Measurements from ENCODE around the gene MVK.

MVK gene

GRCh38 chr12:109645708-109646107 lies 72.1 kb downstream of the MVK start:
- Histone ChIP-seq H3K9me3 (ENCODE audit: control insufficient read depth, insufficient read depth, low read depth, low read length) (no peaks in the 10 kb centered on the region), H3K4me3 (ENCODE audit: low read depth, low read length) (no peak overlapping the region)

More at GRCh38 chr12:109645708-109646107, 72.1 kb downstream of the MVK start:
- H3K36me3 ChIP-seq (ENCODE audit: control insufficient read depth, insufficient read depth, low read length), result no peaks in the 10 kb centered on the region
- H3K4me1 ChIP-seq (ENCODE audit: control insufficient read depth, insufficient read depth, low read length), result no peaks in the 10 kb centered on the region; the same call in 1 of the 2 replicates
- H3K27me3 ChIP-seq (ENCODE audit: control insufficient read depth, insufficient read depth, low read length), result no peaks in the 10 kb centered on the region
- H3K27ac ChIP-seq (ENCODE audit: low read depth, low read length), result no peak overlapping the region
- H3K9ac ChIP-seq (ENCODE audit: low read length), result no peak overlapping the region
